DOHH2 (cell line): ENCODE data around the gene GATC.
A peak's percentile ranks its signal among the peaks of the same experiment; 100 is the strongest.

Experiments
- H3F3A ChIP-seq: fragments of 200-600 bp; sonication (generic), shearing (Covaris generic); 2 replicates; pipeline ENCODE4 v1.6.0; 2016; ENCODE audit warnings: antibody characterized with exemption, mild to moderate bottlenecking; ENCODE audit not compliant: control insufficient read depth, insufficient read depth
- H3K27ac ChIP-seq: fragments of 200-600 bp; sonication (generic); 2 replicates; pipeline ENCODE4 v1.5.1; 2014; ENCODE audit warnings: low read depth, mild to moderate bottlenecking, low read length, moderate library complexity
- H3K27me3 ChIP-seq: fragments of 200-600 bp; sonication (generic); 2 replicates; pipeline ENCODE4 v1.6.1; 2014; ENCODE audit warnings: mild to moderate bottlenecking, low read length, mixed read lengths; ENCODE audit not compliant: control insufficient read depth
- H3K36me3 ChIP-seq: fragments of 200-600 bp; sonication (generic); 2 replicates; pipeline ENCODE4 v1.6.1; 2014; ENCODE audit warnings: mild to moderate bottlenecking, low read length, moderate library complexity, mixed read lengths; ENCODE audit not compliant: control insufficient read depth
- H3K4me1 ChIP-seq: fragments of 200-600 bp; sonication (generic); 2 replicates; pipeline ENCODE4 v1.6.1; 2014; ENCODE audit warnings: mild to moderate bottlenecking, low read length, mixed read lengths; ENCODE audit not compliant: control insufficient read depth
- H3K4me2 ChIP-seq: fragments of 200-600 bp; sonication (generic); 2 replicates; pipeline ENCODE4 v1.6.0; 2014; ENCODE audit warnings: mild to moderate bottlenecking, low read length, moderate library complexity
- H3K4me3 ChIP-seq: fragments of 200-600 bp; sonication (generic); 2 replicates; pipeline ENCODE4 v1.5.1; 2014; ENCODE audit warnings: mild to moderate bottlenecking, low read length, mixed read lengths
- H3K79me2 ChIP-seq: fragments of 200-600 bp; sonication (generic); 2 replicates; pipeline ENCODE4 v1.6.1; 2014; ENCODE audit warnings: mild to moderate bottlenecking, low read length, mixed read lengths; ENCODE audit not compliant: control insufficient read depth
- H3K9me2 ChIP-seq: fragments of 200-600 bp; sonication (generic); replicated peaks from 2 replicates; pipeline ENCODE4 v1.6.1; 2014; ENCODE audit warnings: mild to moderate bottlenecking, low read length, mixed read lengths; ENCODE audit not compliant: control insufficient read depth
- H3K9me3 ChIP-seq: fragments of 200-600 bp; sonication (generic); 2 replicates; pipeline ENCODE4 v1.6.1; 2014; ENCODE audit warnings: antibody characterized with exemption, low read length, mixed read lengths; ENCODE audit not compliant: control insufficient read depth, insufficient read depth
- H4K20me1 ChIP-seq: fragments of 200-600 bp; sonication (generic); 2 replicates; pipeline ENCODE4 v1.6.0; 2014; ENCODE audit warnings: low read depth, mild to moderate bottlenecking, antibody characterized with exemption, low read length, moderate library complexity; ENCODE audit not compliant: control insufficient read depth, insufficient read depth
- CTCF ChIP-seq: fragments of 200-600 bp; sonication (generic); IDR thresholded peaks from one replicate; pipeline ENCODE4 v1.5.1; 2014; ENCODE audit warnings: antibody characterized with exemption, mild to moderate bottlenecking, low read depth, low read length; ENCODE audit not compliant: poor library complexity, severe bottlenecking
- EZH2phosphoT487 ChIP-seq: fragments of 200-600 bp; sonication (generic); IDR thresholded peaks from 2 replicates; pipeline ENCODE4 v1.6.1; 2017; ENCODE audit warnings: borderline replicate concordance, mild to moderate bottlenecking, antibody characterized with exemption, low read length, moderate library complexity, mixed read lengths

The GATC gene

GRCh38 chr12:120490833-120491512 is 44.7 kb downstream of the GATC start:
- H3K27ac ChIP-seq = no peak overlapping the region
- TF ChIP-seq CTCF (no peak), EZH2phosphoT487 (no peak)
- no peaks in the 10 kb centered on the region for H3K27me3 ChIP-seq
- H3K4me3 ChIP-seq = no peak overlapping the region
- no peaks in the 10 kb centered on the region for H3K9me3 ChIP-seq
- H3K9me2 ChIP-seq = no peaks in the 10 kb centered on the region
- peaks cover 29% of the 10 kb centered on the region for H3K4me1 ChIP-seq
- H3K4me2 ChIP-seq = no peak overlapping the region
- no peaks in the 10 kb centered on the region for H4K20me1 ChIP-seq
- peaks cover 10% of the 10 kb centered on the region for H3K36me3 ChIP-seq
- peaks cover 10% of the 10 kb centered on the region for H3K79me2 ChIP-seq
- peaks cover 4% of the 10 kb centered on the region for H3F3A ChIP-seq

- H3K36me3 ChIP-seq = peaks cover 47% of the 10 kb centered on the region
- TF ChIP-seq CTCF (no peak), EZH2phosphoT487 (no peak)
- H3K4me3 ChIP-seq = peak overlapping the region; percentile 97
- peaks cover 34% of the 10 kb centered on the region for H3F3A ChIP-seq
- H3K9me2 ChIP-seq = no peaks in the 10 kb centered on the region
- no peaks in the 10 kb centered on the region for H3K27me3 ChIP-seq
- H3K27ac ChIP-seq = no peak overlapping the region
- H3K4me1 ChIP-seq = peaks cover 20% of the 10 kb centered on the region
- H4K20me1 ChIP-seq = peaks cover 11% of the 10 kb centered on the region
- H3K4me2 ChIP-seq = peak overlapping the region; percentile 99
- peaks cover 34% of the 10 kb centered on the region for H3K79me2 ChIP-seq
- no peaks in the 10 kb centered on the region for H3K9me3 ChIP-seq
Observed at GRCh38 chr12:120495186-120495730, 49.0 kb downstream of the GATC start.

GRCh38 chr12:120495731-120496412 is 49.6 kb downstream of the GATC start, which contains the start of gene DYNLL1:
DYNLL1 (plus strand) TSS chr12:120496113; CDS start chr12:120496422, 309 bp downstream.
- H3F3A ChIP-seq = peaks cover 41% of the 10 kb centered on the region
- peak within 1 kb of the TSS; percentile 97 for H3K4me3 ChIP-seq
- no peaks in the 10 kb centered on the region for H3K9me2 ChIP-seq
- H4K20me1 ChIP-seq = peaks cover 11% of the 10 kb centered on the region
- peaks cover 20% of the 10 kb centered on the region for H3K4me1 ChIP-seq
- no peak for TF ChIP-seq CTCF
- H3K27ac ChIP-seq = peak within 1 kb of the TSS; percentile 83
- H3K4me2 ChIP-seq = peak within 1 kb of the TSS; percentile 99
- H3K9me3 ChIP-seq = no peaks in the 10 kb centered on the region
- no peaks in the 10 kb centered on the region for H3K27me3 ChIP-seq
- H3K79me2 ChIP-seq = peaks cover 34% of the 10 kb centered on the region
- peaks cover 47% of the 10 kb centered on the region for H3K36me3 ChIP-seq
